SU-DHL-6 (cell line): Measurements from ENCODE around the gene CCDC170.

Experiments
- H2AFZ ChIP-seq: fragments of 200-600 bp; sonication (generic); 2 replicates; pipeline ENCODE4 v1.6.1; 2014; ENCODE audit warnings: low read depth, mild to moderate bottlenecking, moderate library complexity, mixed read lengths, antibody characterized with exemption, low read length; ENCODE audit not compliant: severe bottlenecking
- H3F3A ChIP-seq: fragments of 200-600 bp; shearing (Covaris generic); 2 replicates; pipeline ENCODE4 v1.6.0; 2016; ENCODE audit warnings: antibody characterized with exemption, mild to moderate bottlenecking; ENCODE audit not compliant: insufficient read depth
- H3K27ac ChIP-seq: fragments of 200-600 bp; sonication (generic); 2 replicates; pipeline ENCODE4 v1.5.1; 2016; ENCODE audit warnings: low read depth, mild to moderate bottlenecking, low read length, moderate library complexity, mixed read lengths
- H3K27me3 ChIP-seq: fragments of 200-600 bp; sonication (generic), shearing (Covaris generic); 2 replicates; pipeline ENCODE4 v1.6.0; 2014; ENCODE audit warnings: mild to moderate bottlenecking, low read length
- H3K36me3 ChIP-seq: fragments of 200-600 bp; sonication (generic); 2 replicates; pipeline ENCODE4 v1.6.1; 2014; ENCODE audit warnings: mild to moderate bottlenecking, low read length, mixed read lengths
- H3K4me2 ChIP-seq: fragments of 300-600, 200-600 bp; shearing (Covaris generic), sonication (generic); 2 replicates; pipeline ENCODE4 v1.6.0; 2014; ENCODE audit warnings: low read length, low read depth, mild to moderate bottlenecking; ENCODE audit not compliant: poor library complexity, severe bottlenecking
- H3K4me3 ChIP-seq: fragments of 200-600 bp; sonication (generic); 2 replicates; pipeline ENCODE4 v1.5.1; 2014; ENCODE audit warnings: antibody characterized with exemption, low read length, mild to moderate bottlenecking, mixed read lengths; ENCODE audit not compliant: insufficient read depth, poor library complexity, severe bottlenecking
- H3K79me2 ChIP-seq: fragments of 200-600 bp; sonication (generic); 2 replicates; pipeline ENCODE4 v1.6.1; 2014; ENCODE audit warnings: mild to moderate bottlenecking, low read length, moderate library complexity; ENCODE audit not compliant: insufficient read depth
- H3K9ac ChIP-seq: fragments of 200-600 bp; sonication (generic); 2 replicates; pipeline ENCODE4 v1.7.0; 2014; ENCODE audit warnings: mild to moderate bottlenecking, low read length
- H3K9me2 ChIP-seq: fragments of 200-600 bp; sonication (generic); replicated peaks from 2 replicates; pipeline ENCODE4 v1.6.1; 2014; ENCODE audit warnings: low read length; ENCODE audit not compliant: insufficient read depth
- H3K9me3 ChIP-seq: fragments of 200-600 bp; sonication (generic); 2 replicates; pipeline ENCODE4 v1.6.1; 2014; ENCODE audit warnings: low read length, mixed read lengths; ENCODE audit not compliant: insufficient read depth
- H4K20me1 ChIP-seq: fragments of 200-600 bp; sonication (generic); 2 replicates; pipeline ENCODE4 v1.6.1; 2014; ENCODE audit warnings: low read depth, mild to moderate bottlenecking, antibody characterized with exemption, low read length, moderate library complexity, mixed read lengths
- EZH2phosphoT487 ChIP-seq: fragments of 200-600 bp; sonication (generic), shearing (Covaris generic); conservative IDR thresholded peaks from 2 replicates; pipeline ENCODE4 v1.6.1; 2018; ENCODE audit warnings: mild to moderate bottlenecking, antibody characterized with exemption, low read length, moderate library complexity, mixed read lengths
- TF ChIP-seq, protein P1 (sequence below): fragments of 200-600 bp; sonication (generic); IDR thresholded peaks from one replicate; pipeline ENCODE4 v1.5.1; 2017; ENCODE audit warnings: antibody characterized with exemption, mild to moderate bottlenecking, low read length, moderate library complexity; ENCODE audit not compliant: insufficient read depth, poor library complexity, severe bottlenecking

The CCDC170 gene

DNA sequence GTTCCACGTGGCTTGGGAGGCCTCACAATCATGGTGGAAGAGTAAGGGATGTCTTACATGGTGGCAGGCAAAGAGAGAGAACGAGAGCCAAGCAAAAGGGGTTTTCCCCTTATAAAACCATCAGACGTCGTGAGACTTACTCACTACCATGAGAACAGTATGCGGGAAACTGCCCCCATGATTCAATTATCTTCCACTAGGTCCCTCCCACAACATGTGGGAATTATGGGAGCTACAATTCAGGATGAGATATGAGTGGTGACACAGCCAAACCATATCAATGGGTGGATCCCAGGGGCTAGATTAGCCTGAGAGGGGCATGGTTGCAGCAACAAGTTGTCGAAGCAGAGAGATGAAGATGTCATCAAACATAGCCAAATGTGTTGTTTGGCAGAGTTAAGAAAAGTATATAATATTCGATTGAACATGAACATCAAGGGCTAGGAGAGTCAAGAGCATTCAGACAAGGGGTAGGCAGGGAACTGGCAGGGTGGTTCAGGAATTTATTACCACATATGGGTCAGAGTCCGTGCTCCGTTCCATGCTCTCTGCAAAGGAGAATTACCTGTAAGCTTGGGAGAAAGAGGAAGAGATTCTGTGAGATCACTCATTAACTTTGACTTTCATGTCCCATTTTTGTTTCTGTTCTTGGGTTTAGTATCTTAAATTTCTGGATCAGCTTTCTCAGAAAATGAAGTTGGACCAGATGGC lies 98.8 kb downstream of the CCDC170 start:
- H3K4me3 ChIP-seq, result no peak overlapping the region
- no peak overlapping the region for H3K9ac ChIP-seq
- no peaks in the 10 kb centered on the region for H3K9me3 ChIP-seq
- H3K27ac ChIP-seq, result no peak overlapping the region
- no peak for TF ChIP-seq EZH2phosphoT487
- TF ChIP-seq, protein P1, sequence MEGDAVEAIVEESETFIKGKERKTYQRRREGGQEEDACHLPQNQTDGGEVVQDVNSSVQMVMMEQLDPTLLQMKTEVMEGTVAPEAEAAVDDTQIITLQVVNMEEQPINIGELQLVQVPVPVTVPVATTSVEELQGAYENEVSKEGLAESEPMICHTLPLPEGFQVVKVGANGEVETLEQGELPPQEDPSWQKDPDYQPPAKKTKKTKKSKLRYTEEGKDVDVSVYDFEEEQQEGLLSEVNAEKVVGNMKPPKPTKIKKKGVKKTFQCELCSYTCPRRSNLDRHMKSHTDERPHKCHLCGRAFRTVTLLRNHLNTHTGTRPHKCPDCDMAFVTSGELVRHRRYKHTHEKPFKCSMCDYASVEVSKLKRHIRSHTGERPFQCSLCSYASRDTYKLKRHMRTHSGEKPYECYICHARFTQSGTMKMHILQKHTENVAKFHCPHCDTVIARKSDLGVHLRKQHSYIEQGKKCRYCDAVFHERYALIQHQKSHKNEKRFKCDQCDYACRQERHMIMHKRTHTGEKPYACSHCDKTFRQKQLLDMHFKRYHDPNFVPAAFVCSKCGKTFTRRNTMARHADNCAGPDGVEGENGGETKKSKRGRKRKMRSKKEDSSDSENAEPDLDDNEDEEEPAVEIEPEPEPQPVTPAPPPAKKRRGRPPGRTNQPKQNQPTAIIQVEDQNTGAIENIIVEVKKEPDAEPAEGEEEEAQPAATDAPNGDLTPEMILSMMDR, result no peak
- H3K36me3 ChIP-seq, result no peaks in the 10 kb centered on the region
- H3K79me2 ChIP-seq, result no peaks in the 10 kb centered on the region
- no peaks in the 10 kb centered on the region for H4K20me1 ChIP-seq
- no peaks in the 10 kb centered on the region for H3F3A ChIP-seq
- no peaks in the 10 kb centered on the region for H3K9me2 ChIP-seq
- H2AFZ ChIP-seq, result no peak overlapping the region
- no peak overlapping the region for H3K4me2 ChIP-seq
- H3K27me3 ChIP-seq, result no peaks in the 10 kb centered on the region

DNA sequence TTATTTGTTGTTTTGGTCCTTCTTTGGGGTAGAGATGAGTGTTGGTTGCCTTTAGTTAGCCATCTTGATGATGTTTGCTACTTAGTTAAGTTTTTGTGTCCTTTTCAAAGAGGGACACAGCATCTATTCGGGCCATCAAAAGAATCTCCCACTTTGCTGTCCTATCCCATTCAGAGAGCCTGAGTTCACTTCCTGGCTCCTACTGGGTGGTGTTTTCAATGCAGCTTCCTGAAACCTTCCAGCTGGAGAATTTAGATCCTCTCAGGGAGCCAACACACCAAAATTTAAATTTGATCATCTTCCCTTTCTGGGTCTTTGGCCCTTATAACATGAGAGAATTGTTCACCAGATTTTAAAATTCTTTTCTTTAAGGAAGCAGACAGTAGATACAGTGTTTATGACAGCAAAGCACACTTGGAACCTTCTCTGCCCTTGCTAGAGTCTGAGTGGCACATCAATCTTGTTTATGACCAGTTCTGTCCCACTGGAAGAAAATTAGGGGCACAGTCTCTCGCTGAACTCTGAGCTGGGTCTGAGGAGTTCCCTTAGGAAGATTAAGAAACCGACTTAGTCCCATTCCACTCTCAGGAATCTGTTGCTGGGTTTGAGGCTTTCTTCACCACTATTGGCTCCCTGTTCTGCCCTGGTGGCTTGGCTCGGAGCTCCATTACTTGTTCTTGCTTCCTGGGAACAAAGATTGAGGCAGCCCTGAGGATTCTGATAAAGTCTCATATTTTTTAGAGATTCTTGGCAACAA lies 115.5 kb downstream of the CCDC170 start:
- no peaks in the 10 kb centered on the region for H3K9me2 ChIP-seq
- no peak overlapping the region for H3K27ac ChIP-seq
- H4K20me1 ChIP-seq, result no peaks in the 10 kb centered on the region
- no peaks in the 10 kb centered on the region for H3K36me3 ChIP-seq
- no peak for TF ChIP-seq EZH2phosphoT487
- TF ChIP-seq, protein P1, result no peak
- H3K79me2 ChIP-seq, result no peaks in the 10 kb centered on the region
- no peaks in the 10 kb centered on the region for H3K27me3 ChIP-seq
- no peak overlapping the region for H2AFZ ChIP-seq
- H3K4me3 ChIP-seq, result no peak overlapping the region
- H3F3A ChIP-seq, result no peaks in the 10 kb centered on the region
- H3K9me3 ChIP-seq, result no peaks in the 10 kb centered on the region
- no peak overlapping the region for H3K4me2 ChIP-seq
- no peak overlapping the region for H3K9ac ChIP-seq

DNA sequence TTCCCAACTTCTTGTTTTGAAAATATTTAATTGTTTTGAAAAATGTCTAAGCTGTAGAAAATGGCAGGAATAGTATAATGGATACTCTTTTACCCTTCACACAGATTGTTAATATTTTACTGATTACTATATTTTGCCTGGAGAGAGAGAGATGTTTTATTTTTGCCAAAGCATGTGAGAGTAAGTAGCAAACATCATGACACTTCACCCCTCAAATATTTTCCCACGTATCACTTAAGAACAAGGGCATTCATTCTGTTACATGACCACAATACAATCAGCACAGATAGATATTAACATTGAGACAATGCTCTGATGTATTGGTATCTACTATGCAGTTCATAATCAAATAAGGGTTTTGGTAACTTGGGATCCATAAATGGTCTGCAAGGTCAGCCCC lies 116.5 kb downstream of the CCDC170 start:
- Histone ChIP-seq H3K9me2 (no peaks in the 10 kb centered on the region), H3K27ac (no peak overlapping the region), H3K4me3 (no peak overlapping the region), H3K79me2 (no peaks in the 10 kb centered on the region), H3K9me3 (no peaks in the 10 kb centered on the region), H2AFZ (no peak overlapping the region), H3K4me2 (no peak overlapping the region), H3K27me3 (no peaks in the 10 kb centered on the region), H4K20me1 (no peaks in the 10 kb centered on the region), H3K9ac (no peak overlapping the region), H3F3A (no peaks in the 10 kb centered on the region), H3K36me3 (no peaks in the 10 kb centered on the region)
- TF ChIP-seq, protein P1, result no peak
- no peak for TF ChIP-seq EZH2phosphoT487
